HT1080 (cell line): ENCODE measurements around the gene SETDB2. TPM values are rescaled to one million over a fixed set of nuclear protein-coding genes. Genes with fewer than 3 reads are reported as not detected.
A peak's percentile ranks its signal among the peaks of the same experiment; 100 is the strongest.

Experiments
- DNase-seq: peaks from one replicate; pipeline ENCODE4 v3.0.0-alpha.2; 2015; ENCODE audit warnings: low read depth
- total RNA-seq: library from RNA; depleted of rRNA; stranded (reverse); fragments of >200 nt; shearing (Covaris generic); gene quantifications from 2 replicates; pipeline ENCODE4 v1.2.3, GENCODE V29; 2014

Gene SETDB2
- total RNA-seq, 1 experiment from 2014 or later, result 4.2 TPM

DNA sequence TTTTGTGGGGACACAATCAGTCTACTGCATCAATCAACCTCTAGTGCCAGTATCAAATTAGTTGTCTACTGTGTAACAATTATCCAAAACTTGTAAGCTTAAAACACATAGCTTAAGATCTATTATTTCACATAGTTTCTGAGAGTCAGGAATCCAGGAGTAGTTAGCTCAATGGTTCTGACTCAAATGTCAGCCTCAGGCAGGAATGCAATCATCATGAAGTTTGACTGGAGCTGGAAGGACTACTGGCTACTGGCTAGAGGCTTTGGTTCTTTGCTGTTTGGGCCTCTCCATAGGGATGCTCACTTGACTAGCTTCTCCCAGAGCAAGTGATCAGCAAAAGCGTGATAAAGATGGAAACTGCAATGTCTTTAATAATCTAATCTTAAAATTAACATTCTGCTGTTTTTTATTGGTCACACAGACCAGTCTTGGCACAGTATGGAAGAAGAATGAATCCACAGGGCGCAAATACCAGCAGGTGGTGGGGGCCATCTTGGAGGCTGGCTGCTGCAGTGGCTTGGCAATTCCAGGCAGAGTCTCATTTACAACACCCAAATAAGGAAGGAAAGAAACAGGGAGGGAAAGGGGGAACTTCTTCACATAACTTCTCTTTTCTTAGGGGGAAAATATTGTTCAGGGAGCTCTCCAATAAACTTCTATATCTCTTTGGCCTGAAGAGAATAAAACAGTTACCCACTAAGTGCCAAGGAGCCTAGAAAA lies 15.9 kb upstream of the SETDB2 start:
- DNase-seq, result no peak

GRCh38 chr13:49429121-49429520 lies 15.0 kb upstream of the SETDB2 start:
- DNase-seq, result no peak

- DNase-seq, result no peak
Measured at GRCh38 chr13:49435992-49436391, 8.1 kb upstream of the SETDB2 start.

DNA sequence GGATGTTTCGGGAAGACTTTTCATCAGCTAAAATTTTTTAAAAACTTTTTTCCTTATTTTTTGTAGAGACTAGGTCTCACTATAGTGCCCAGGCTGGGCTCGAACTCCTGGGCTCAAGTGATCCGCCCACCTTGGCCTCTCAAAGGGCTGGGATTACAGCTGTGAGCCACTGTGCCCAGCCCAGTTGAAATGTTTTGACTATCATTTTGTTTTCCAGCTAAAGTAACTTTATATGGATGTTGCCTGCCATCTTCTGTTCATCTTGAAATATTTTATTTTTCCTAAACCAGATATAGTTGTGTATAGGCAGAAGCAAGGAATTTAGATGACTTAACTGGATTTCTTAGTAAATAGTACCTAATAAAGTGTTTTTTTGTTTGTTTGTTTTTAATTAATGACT lies 7.2 kb upstream of the SETDB2 start:
- peak; percentile 37 for DNase-seq

GRCh38 chr13:49437705-49438104 lies 6.4 kb upstream of the SETDB2 start:
- no peak for DNase-seq

DNA sequence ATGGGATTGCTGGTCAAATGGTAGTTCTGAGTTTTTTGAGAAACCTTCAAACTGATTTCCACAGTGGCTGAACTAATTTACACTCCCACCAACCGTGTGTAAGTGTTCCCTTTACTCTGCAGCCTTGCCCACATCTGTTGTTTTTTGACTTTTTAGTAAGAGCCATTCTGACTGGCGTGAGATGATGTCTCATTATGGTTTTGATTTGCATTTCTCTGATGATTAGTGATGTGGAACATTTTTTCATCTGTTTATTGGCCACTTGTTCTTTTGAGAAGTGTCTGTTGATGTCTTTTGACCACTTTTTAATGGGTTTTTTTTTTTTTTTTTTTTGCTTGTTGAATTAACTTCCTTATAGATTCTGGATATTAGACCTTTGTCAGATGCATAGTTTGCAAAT lies 4.5 kb upstream of the SETDB2 start:
- no peak for DNase-seq

DNA sequence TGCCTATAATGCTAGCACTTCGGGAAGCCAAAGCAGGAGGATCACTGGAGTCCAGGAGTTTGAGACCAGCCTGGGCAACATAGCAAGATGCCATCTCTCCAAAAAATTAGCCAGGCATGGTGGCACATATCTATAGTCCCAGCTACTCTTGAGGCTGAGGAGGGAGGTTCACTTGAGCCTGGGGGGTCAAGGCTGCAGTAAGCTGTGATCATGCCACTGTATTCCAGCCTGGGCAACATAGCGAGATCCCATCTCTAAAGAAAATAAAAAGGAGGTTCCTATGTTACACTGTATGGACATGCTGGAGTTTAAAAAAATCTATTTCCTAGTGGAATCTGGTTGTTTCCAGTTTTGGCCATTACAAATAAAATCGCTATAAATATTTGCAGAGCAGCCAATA lies 2.8 kb upstream of the SETDB2 start:
- no peak for DNase-seq

GRCh38 chr13:49441846-49442245 lies 2.2 kb upstream of the SETDB2 start:
- no peak for DNase-seq

- DNase-seq, result no peak
Measured at GRCh38 chr13:49443357-49443703, 744 bp upstream of the SETDB2 start.

DNA sequence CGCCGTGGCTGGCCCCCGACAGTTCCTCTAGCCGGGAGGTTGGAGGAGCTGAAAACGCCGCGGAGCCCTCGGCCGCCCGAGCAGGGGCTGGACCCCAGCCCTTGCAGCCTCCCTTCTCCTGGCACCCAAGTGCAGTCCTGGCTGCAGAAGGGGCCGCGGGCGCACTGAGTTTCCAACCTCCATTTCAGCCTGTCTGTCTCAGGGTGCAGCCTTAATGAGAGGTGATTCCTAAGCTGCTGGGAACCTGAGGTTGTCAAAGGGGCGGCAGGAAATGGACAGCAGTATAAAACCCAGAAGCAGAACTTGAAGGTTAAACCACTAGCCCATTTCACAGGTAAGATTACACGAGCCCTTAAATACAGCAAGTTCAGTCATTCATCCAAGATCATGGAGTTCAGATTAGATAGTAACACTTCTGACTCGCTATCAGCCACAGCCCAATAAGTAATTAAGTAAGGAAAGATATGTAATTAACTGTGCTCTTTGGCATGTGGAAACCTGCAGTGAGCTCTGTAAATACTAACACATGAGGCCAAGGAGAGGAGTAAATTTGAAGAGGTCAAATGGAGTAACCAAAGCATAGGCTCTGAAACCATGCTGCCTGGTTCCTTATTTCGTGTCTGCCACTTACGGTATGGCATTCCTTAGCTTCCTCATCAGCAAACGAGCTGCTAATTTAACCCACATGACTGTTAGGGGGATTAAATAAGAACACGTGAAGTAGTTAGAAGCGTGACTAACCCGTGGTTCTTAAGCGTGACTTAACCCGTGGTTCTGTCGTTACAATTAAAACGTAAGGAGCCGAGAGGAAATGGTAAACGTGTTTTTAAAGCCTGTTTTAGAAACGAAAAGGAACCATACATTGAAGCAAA lies 686 bp downstream of the SETDB2 start:
- DNase-seq, result peak; percentile 52

DNA sequence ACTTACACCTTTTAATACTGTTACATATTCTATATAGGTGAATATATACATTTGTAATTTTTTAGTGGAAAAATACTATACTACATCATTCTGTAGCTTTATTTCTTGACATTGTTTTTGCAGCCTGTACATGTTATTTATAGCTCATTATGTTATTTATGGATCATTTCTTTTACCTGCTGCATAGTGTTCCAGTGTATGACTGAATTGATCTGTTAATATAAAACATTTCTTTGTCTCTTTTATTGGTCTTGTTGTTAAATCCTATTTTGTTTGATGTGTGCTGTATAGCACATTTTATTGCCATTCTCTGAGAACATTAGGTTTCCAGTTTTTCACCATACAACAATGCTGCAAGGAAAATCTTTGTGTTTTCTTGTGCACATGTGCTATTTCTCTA lies 2.4 kb downstream of the SETDB2 start:
- no peak for DNase-seq

GRCh38 chr13:49448753-49449152 lies 4.7 kb downstream of the SETDB2 start:
- DNase-seq, result no peak

- DNase-seq, result no peak
Measured at GRCh38 chr13:49450105-49450819, 6.2 kb downstream of the SETDB2 start.

- DNase-seq, result no peak
Measured at GRCh38 chr13:49452725-49453457, 8.8 kb downstream of the SETDB2 start.

GRCh38 chr13:49453465-49453864 lies 9.4 kb downstream of the SETDB2 start:
- DNase-seq, result no peak

DNA sequence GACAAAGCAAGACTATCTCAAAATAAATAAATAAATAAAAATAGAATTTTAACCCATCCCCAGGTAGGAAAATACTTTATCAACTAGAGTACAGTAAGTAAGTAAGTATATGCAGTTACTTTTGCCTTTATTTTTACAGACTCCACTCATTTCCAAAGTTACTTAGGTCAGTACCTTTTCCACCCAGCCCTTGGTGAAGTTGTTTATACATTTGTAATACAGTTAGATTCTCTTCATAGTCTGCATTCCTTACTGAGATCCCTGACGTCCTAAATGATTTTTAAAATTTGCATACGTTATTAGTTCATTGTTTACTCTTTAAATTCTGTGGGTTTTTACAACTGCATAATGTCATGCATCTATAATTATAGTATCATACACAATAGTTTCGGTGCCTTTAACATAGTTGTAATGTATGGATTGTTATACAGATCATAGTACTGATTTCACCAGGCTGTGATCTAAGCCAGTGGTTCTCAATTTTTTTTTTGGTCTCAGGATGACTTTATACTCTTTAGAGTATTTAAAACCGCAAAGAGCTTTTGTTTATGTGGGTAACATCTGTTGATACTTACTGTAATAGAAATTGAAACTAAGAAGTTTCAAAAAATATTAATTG lies 10.4 kb downstream of the SETDB2 start:
- DNase-seq, result no peak

- no peak for DNase-seq
Measured at GRCh38 chr13:49455007-49455398, 10.9 kb downstream of the SETDB2 start.

GRCh38 chr13:49456156-49456555 lies 12.1 kb downstream of the SETDB2 start:
- DNase-seq, result no peak

DNA sequence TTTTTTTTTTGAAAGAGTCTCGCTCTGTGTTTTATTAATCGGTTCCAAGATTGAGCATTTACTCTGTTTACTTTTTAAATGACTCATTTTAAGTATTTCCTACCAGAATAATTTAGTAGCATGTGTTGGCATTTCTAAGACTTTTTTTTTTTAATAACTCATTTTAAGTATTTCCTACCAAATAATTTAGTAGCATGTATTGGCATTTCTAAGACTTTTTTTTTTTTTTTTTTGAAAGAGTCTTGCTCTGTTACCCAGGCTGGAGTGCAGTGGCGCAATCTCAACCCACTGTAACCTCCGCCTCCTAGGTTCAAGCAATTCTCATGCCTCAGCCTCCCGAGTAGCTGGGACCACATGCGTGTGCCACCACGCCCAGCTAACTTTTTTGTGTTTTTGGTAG lies 13.1 kb downstream of the SETDB2 start:
- DNase-seq, result no peak

DNA sequence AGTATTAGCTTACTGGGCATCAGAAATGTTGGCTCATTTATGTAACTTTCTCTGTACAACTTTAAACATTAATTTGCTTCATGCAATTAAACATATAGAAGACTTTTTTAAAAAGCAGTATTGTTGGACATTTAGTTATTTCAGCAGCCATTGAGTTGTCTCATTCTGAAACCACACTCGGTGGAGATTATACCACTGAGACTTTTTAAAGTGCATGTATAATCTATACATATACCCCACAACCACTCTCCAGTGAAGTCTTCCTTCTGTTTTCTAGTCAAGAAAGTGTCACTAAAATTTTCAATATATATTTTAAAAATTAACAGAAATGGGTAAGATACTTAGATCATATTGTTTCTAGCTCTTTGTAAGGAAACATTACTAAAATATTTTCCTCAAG lies 15.5 kb downstream of the SETDB2 start:
- no peak for DNase-seq

- no peak for DNase-seq
Measured at GRCh38 chr13:49464085-49464484, 20.0 kb downstream of the SETDB2 start.
